A549 (cell line): ENCODE measurements around the gene STAP2.

Source experiments
- CEBPB ChIP-seq, 2 experiments: fragments of >200 bp in 1 of 2; sonication (Bioruptor Twin) in 1 of 2; formaldehyde crosslinking in 1 of 2; IDR thresholded peaks; 2 replicates each; pipeline ENCODE4 v1.6.1; 2012 to 2016
- CTCF ChIP-seq: fragments of >200 bp; sonication (Bioruptor Twin); formaldehyde crosslinking; IDR thresholded peaks from 3 replicates; pipeline ENCODE4 v1.5.1; 2016
- EP300 ChIP-seq, 2 experiments: fragments of >200 bp; sonication (Bioruptor Twin); formaldehyde crosslinking; IDR thresholded peaks; 2 replicates in 1 of 2; 3 replicates in 1 of 2; pipeline ENCODE4 v1.6.1; 2016 to 2017
- HDAC2 ChIP-seq: fragments of 200-600 bp; sonication (generic); IDR thresholded peaks from 2 replicates; pipeline ENCODE4 v1.6.1; 2016
- POLR2A ChIP-seq: IDR thresholded peaks from 2 replicates; pipeline ENCODE4 v1.6.1; 2012; ENCODE audit warnings: mild to moderate bottlenecking, low read length
- RAD21 ChIP-seq, 2 experiments: fragments of >200 bp in 1 of 2; sonication (Bioruptor Twin) in 1 of 2; formaldehyde crosslinking in 1 of 2; IDR thresholded peaks in 1 of 2; conservative IDR thresholded peaks in 1 of 2; 2 replicates in 1 of 2; 3 replicates in 1 of 2; pipeline ENCODE4 v1.6.1; 2012 to 2018; ENCODE audit warnings: inconsistent platforms in 1 of 2
- RCOR1 ChIP-seq: fragments of 150-350 bp; IDR thresholded peaks from 2 replicates; pipeline ENCODE4 v1.6.1; 2014; ENCODE audit warnings: antibody characterized with exemption, low read length, low read depth
- RFX5 ChIP-seq: fragments of 450-650 bp; IDR thresholded peaks from 2 replicates; pipeline ENCODE4 v1.7.1; 2014; ENCODE audit warnings: antibody characterized with exemption, mild to moderate bottlenecking, moderate library complexity
- USF2 ChIP-seq: fragments of 450-650 bp; IDR thresholded peaks from 2 replicates; pipeline ENCODE4 v1.6.1; 2014; ENCODE audit warnings: antibody characterized with exemption

GRCh38 chr19:4352701-4353121, 14.1 kb upstream of the STAP2 start:
- TF ChIP-seq CTCF (peak; percentile 66), EP300 (IDR thresholded peaks at IDR 0.05) (no peak), RAD21 (conservative IDR thresholded peaks at IDR 0.05 in 1 of 2, IDR thresholded peaks at IDR 0.05 in 1 of 2) (peak; percentile 35 to 39; a peak in 3 of 5 replicates), HDAC2 (no peak), RCOR1 (no peak), USF2 (no peak), POLR2A (no peak), CEBPB (IDR thresholded peaks at IDR 0.05) (no peak), RFX5 (no peak)
